Tibial nerve (tissue), 3 donors: ENCODE measurements around the gene ZSCAN30.

Source experiments
- CTCF ChIP-seq, 5 experiments: fragments of 200-600 bp in 3 of 5; fragments of 450-650 bp in 2 of 5; sonication (generic) in 3 of 5; IDR thresholded peaks; one replicate each; pipeline ENCODE4 v1.5.1; 2016 to 2019; ENCODE audit warnings: antibody characterized with exemption in 5 of 5, mild to moderate bottlenecking in 3 of 5, moderate library complexity in 2 of 5
- POLR2A ChIP-seq, 2 donors: fragments of 450-650 bp; IDR thresholded peaks; one replicate each; pipeline ENCODE4 v1.6.1; 2017; ENCODE audit warnings: antibody characterized with exemption in 2 of 2, mild to moderate bottlenecking in 2 of 2, moderate library complexity in 2 of 2

GRCh38 chr18:35236571-35237363 lies 53.3 kb downstream of the ZSCAN30 start:
- TF ChIP-seq CTCF (IDR thresholded peaks at IDR 0.05) (no peak), POLR2A (IDR thresholded peaks at IDR 0.05) (no peak)
